Chondrocyte (in vitro differentiated cells): Measurements from ENCODE around the gene ADCY5. TPM values are rescaled to one million over a fixed set of nuclear protein-coding genes. Genes with fewer than 3 reads are reported as not detected.

Source experiments
- DNase-seq: peaks from one replicate; pipeline ENCODE4 v3.0.0; 2021; ENCODE audit warnings: mixed read lengths, low spot score
- H3K27ac Mint-ChIP-seq: one replicate; pipeline ENCODE4 v1.8.0; 2021; ENCODE audit warnings: mild to moderate bottlenecking, moderate library complexity, mixed read lengths; ENCODE audit not compliant: unreplicated experiment
- H3K27me3 Mint-ChIP-seq: 2 replicates; pipeline ENCODE4 v1.8.0; 2021; ENCODE audit warnings: low read depth, mixed read lengths
- H3K36me3 Mint-ChIP-seq: 2 replicates; pipeline ENCODE4 v1.8.0; 2021; ENCODE audit warnings: low read depth, mixed read lengths
- H3K4me1 Mint-ChIP-seq: 2 replicates; pipeline ENCODE4 v1.8.0; 2021; ENCODE audit warnings: low read depth, mild to moderate bottlenecking, mixed read lengths
- H3K4me3 Mint-ChIP-seq: one replicate; pipeline ENCODE4 v1.8.0; 2021; ENCODE audit warnings: mild to moderate bottlenecking, moderate library complexity, mixed read lengths; ENCODE audit not compliant: unreplicated experiment
- H3K9me3 Mint-ChIP-seq: 2 replicates; pipeline ENCODE4 v1.8.0; 2021; ENCODE audit warnings: low read depth, mixed read lengths
- total RNA-seq: library from RNA; stranded (reverse); gene quantifications from 3 replicates; pipeline ENCODE4 v1.2.1, GENCODE V29; 2021
- TF ChIP-seq, protein P1 (sequence below): fragments of 200-600 bp; sonication (generic); IDR thresholded peaks from 2 replicates; pipeline ENCODE4 v1.5.0; 2021; ENCODE audit warnings: antibody characterized with exemption, mild to moderate bottlenecking, moderate library complexity

The ADCY5 gene
- total RNA-seq, 1 donor from 2014 or later = 8.0 TPM

DNA sequence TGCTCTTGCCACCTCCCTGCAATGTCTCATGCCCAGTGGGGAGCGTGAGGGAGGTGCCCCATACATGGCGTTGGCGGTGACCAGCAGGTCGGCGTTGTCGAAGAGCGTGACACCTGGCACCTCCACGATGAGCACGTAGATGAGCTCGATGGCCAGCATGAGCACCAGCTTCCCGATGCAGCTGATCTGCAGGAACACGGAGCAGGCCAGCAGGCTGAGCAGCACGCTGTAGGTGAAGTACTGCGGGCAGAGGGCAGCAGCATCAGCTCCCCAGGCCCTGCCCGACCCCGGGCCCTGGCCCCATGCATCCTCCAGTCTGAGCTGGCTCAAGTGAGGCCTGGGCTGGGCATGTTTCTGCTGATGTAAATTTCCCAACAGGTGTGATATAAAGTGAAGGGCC, 148.8 kb downstream of the ADCY5 start:
- TF ChIP-seq, protein P1, sequence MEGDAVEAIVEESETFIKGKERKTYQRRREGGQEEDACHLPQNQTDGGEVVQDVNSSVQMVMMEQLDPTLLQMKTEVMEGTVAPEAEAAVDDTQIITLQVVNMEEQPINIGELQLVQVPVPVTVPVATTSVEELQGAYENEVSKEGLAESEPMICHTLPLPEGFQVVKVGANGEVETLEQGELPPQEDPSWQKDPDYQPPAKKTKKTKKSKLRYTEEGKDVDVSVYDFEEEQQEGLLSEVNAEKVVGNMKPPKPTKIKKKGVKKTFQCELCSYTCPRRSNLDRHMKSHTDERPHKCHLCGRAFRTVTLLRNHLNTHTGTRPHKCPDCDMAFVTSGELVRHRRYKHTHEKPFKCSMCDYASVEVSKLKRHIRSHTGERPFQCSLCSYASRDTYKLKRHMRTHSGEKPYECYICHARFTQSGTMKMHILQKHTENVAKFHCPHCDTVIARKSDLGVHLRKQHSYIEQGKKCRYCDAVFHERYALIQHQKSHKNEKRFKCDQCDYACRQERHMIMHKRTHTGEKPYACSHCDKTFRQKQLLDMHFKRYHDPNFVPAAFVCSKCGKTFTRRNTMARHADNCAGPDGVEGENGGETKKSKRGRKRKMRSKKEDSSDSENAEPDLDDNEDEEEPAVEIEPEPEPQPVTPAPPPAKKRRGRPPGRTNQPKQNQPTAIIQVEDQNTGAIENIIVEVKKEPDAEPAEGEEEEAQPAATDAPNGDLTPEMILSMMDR = no peak
- Mint-ChIP-seq H3K27me3 (peaks cover 6% of the 10 kb centered on the region), H3K36me3 (peaks cover 6% of the 10 kb centered on the region), H3K4me3 (no peak overlapping the region), H3K4me1 (no peaks in the 10 kb centered on the region), H3K9me3 (no peaks in the 10 kb centered on the region), H3K27ac (no peak overlapping the region)
- no peak for DNase-seq

DNA sequence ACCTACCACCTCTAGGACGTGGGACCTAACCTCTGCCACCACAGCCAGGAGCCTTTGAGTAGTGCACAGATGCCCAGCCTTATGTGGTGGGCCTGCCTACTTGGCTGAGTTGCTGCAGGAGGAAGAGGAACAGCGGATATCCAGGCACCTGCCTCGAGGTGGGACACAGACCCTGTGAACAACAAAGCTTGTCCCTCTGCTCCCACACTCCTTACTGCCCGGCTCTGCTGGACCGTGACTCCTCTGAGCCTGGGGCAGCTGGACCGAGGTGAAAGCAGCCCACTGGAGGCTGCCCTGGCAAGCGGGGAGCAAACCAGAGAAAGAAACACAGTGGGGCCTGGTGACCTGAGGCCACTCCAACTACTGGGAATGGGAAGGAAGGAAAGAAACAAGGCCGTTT, 149.3 kb downstream of the ADCY5 start:
- no peak for DNase-seq
- H3K9me3 Mint-ChIP-seq = no peaks in the 10 kb centered on the region
- no peaks in the 10 kb centered on the region for H3K4me1 Mint-ChIP-seq
- H3K27ac Mint-ChIP-seq = no peak overlapping the region
- TF ChIP-seq, protein P1 = no peak
- H3K4me3 Mint-ChIP-seq = no peak overlapping the region
- peaks cover 7% of the 10 kb centered on the region for H3K27me3 Mint-ChIP-seq
- H3K36me3 Mint-ChIP-seq = peaks cover 6% of the 10 kb centered on the region

DNA sequence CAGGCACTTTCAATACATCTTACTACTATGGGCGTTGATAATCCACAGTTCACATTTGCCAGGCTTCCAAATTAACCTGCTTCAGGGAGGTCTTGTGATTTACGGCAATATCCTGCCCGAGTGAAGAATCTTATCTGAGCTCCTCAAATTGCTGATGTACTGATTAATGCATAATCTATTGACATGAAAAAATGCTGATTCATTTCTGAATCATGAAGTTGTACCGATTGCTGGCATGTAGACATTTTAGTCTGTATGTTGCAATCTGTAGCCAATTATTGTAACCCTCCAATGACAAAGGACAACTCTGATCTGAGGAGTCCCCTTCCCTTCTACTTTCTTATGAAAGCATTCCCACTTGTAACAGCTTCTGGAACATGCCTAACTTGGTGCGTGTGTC, 150.0 kb downstream of the ADCY5 start:
- peaks cover 10% of the 10 kb centered on the region for H3K36me3 Mint-ChIP-seq
- no peak overlapping the region for H3K27ac Mint-ChIP-seq
- H3K9me3 Mint-ChIP-seq = no peaks in the 10 kb centered on the region
- TF ChIP-seq, protein P1 = no peak
- H3K27me3 Mint-ChIP-seq = peaks cover 12% of the 10 kb centered on the region
- H3K4me3 Mint-ChIP-seq = no peak overlapping the region
- DNase-seq = no peak
- H3K4me1 Mint-ChIP-seq = no peaks in the 10 kb centered on the region

DNA sequence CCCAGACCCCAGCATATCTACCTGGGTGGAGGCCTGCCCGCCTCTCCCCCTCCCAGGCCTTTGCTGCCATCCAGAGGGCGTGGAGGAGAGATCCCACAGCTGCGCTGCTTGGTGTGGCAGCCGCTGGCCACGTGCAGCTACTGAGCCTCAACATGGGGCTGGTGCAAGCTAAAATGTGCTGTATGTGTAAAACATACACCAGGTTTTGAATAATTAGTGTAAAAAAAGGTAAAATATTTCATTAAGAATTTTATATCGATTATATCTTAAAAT, 151.3 kb downstream of the ADCY5 start:
- H3K27ac Mint-ChIP-seq = no peak overlapping the region

DNA sequence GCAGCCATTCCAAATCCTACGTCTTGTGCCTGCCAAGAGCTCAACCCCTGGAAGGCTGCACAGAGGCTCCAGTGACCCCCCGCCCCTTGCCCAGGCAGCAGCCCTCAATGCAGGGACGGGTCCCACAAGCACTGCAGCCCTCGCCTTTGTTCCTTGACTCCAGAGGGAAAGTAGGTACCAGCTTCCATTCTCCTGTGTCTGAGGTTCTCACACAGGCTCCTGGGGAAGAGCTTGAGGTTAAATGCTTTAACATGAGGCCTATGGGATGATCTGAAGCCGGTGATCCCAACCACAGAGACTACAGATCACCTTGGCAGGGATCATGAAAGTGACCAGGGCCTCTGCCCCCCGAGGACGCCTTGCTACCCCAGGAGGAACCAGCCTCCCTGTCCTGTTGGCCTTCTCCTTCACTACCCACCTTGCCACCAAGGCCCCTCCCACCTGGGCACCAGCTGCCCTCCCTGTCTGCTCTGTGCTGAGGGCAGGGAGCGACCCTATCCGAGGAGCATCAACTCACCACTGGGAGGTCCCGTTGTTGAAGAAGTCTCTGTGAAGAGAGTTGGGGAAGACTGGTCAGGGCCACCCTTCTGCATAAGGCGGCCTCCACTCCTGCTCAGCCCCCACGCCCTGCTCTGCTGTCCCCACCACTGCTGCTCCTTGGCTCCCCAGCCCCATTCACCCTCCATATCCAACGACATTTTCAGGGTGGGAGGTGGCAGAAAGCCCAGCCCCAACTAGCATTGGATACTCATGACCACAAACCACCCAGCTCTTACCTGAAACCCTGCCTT, 151.9 kb downstream of the ADCY5 start:
- H3K4me1 Mint-ChIP-seq = no peaks in the 10 kb centered on the region
- TF ChIP-seq, protein P1 = no peak
- H3K27me3 Mint-ChIP-seq = peaks cover 10% of the 10 kb centered on the region
- no peak overlapping the region for H3K27ac Mint-ChIP-seq
- H3K4me3 Mint-ChIP-seq = no peak overlapping the region
- H3K36me3 Mint-ChIP-seq = peaks cover 7% of the 10 kb centered on the region
- H3K9me3 Mint-ChIP-seq = no peaks in the 10 kb centered on the region
- DNase-seq = no peak

More for the DNA sequence above, 151.3 kb downstream of the ADCY5 start:
- Mint-ChIP-seq H3K4me3 (no peak overlapping the region), H3K4me1 (no peaks in the 10 kb centered on the region), H3K9me3 (no peaks in the 10 kb centered on the region), H3K36me3 (peaks cover 7% of the 10 kb centered on the region), H3K27me3 (peaks cover 8% of the 10 kb centered on the region)
- no peak for DNase-seq
- TF ChIP-seq, protein P1 = peak; percentile 9
